ENCODE data around the gene BABAM1.

GRCh38 chr19:17305517-17306284, 38.5 kb downstream of the BABAM1 start, which contains the start of gene MRPL34:
- TF ChIP-seq CTCF (IDR thresholded peaks at IDR 0.05) = peak; percentile 77 to 98 (median 94)
- peak in 1 of 2 donors; percentile 92 for TF ChIP-seq POLR2AphosphoS5 (IDR thresholded peaks at IDR 0.05)

All from upper lobe of left lung (tissue), 4 donors.